VCaP (cell line): ENCODE measurements around the gene VASP.

ENCODE experiments used
- H3K27ac ChIP-seq: fragments of 450-650 bp; 2 replicates; pipeline ENCODE4 v1.5.1; 2017
- TF ChIP-seq, protein P1 (sequence below): fragments of 450-650 bp; conservative IDR thresholded peaks from 2 replicates; pipeline ENCODE4 v1.5.1; 2017; ENCODE audit warnings: mild to moderate bottlenecking, moderate library complexity

VASP gene

DNA sequence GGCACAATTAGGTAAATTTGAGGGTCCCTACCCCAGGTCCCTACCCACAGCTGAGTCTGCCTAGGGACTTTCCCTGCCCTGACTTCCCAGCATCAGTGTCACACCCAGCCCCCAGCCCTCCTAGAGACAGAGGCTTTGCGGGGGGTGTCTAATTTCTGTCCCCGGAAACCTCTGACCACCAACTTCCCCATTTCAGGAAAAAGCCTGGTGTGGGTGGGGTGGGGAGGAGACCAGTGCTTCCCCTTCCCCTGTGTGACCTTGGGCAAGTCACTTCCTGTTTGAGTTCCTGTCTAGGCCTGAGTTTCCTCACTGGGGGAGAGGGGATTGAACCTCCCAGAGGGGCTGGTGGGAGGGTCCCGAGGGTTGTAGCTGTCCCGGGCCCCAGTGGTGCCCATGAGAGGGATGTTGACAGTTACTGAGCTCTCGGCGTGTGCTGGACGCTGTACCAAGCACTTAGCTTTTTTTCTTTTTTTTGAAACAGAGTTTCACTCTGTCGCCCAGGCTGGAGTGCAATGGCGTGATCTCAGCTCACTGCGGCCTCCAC lies 7.9 kb downstream of the VASP start:
- H3K27ac ChIP-seq: no peak overlapping the region
- TF ChIP-seq, protein P1, sequence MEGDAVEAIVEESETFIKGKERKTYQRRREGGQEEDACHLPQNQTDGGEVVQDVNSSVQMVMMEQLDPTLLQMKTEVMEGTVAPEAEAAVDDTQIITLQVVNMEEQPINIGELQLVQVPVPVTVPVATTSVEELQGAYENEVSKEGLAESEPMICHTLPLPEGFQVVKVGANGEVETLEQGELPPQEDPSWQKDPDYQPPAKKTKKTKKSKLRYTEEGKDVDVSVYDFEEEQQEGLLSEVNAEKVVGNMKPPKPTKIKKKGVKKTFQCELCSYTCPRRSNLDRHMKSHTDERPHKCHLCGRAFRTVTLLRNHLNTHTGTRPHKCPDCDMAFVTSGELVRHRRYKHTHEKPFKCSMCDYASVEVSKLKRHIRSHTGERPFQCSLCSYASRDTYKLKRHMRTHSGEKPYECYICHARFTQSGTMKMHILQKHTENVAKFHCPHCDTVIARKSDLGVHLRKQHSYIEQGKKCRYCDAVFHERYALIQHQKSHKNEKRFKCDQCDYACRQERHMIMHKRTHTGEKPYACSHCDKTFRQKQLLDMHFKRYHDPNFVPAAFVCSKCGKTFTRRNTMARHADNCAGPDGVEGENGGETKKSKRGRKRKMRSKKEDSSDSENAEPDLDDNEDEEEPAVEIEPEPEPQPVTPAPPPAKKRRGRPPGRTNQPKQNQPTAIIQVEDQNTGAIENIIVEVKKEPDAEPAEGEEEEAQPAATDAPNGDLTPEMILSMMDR: no peak

DNA sequence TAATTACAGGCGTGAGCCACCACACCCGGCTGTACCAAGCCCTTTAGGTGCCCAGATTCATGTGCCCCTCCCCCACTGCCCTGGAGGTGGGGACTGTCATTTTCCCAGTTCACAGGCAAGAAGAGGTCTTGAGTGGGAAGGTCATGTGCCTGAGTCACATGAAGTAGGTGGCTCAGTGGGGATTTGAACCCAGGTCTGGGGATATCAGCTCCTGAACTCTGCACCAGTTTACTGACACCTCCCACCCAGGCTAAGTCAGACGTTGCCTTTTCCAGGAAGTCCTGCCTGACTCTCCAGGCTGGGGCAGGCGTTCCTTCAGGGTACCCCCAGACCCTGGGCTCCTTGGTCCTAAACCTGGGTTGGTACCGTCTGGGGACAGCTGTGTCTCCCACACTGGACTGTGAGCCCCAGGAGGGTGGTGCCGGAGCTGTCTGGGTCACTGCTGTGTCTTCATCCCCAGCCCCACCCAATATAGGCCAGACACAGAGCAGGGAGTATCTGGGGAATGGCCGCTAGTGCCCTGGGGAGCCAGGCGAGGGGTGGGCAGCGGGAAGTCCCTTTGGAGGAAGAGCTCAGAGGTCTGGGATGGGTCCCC lies 8.6 kb downstream of the VASP start:
- no peak overlapping the region for H3K27ac ChIP-seq
- TF ChIP-seq, protein P1: no peak

DNA sequence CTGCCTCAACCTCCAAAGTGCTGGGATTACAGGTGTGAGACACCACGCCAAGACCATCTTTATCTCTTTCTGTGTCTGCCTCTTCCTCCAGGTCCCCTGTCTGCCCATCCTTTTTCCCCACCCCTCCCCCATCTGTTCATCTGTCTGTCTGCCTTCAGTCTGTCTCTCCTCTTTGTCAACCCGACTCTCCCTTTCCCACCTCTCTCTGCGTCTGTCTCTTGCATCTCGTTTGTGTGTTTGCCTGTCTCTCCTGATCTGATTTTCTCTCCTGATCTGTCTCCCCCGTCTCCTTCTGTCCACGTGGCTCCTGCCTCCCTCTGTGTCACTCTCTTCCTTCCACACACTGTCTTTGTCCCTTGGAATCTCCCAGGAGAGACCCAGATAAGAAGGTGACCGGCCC lies 10.0 kb downstream of the VASP start:
- no peak overlapping the region for H3K27ac ChIP-seq
- TF ChIP-seq, protein P1: no peak

DNA sequence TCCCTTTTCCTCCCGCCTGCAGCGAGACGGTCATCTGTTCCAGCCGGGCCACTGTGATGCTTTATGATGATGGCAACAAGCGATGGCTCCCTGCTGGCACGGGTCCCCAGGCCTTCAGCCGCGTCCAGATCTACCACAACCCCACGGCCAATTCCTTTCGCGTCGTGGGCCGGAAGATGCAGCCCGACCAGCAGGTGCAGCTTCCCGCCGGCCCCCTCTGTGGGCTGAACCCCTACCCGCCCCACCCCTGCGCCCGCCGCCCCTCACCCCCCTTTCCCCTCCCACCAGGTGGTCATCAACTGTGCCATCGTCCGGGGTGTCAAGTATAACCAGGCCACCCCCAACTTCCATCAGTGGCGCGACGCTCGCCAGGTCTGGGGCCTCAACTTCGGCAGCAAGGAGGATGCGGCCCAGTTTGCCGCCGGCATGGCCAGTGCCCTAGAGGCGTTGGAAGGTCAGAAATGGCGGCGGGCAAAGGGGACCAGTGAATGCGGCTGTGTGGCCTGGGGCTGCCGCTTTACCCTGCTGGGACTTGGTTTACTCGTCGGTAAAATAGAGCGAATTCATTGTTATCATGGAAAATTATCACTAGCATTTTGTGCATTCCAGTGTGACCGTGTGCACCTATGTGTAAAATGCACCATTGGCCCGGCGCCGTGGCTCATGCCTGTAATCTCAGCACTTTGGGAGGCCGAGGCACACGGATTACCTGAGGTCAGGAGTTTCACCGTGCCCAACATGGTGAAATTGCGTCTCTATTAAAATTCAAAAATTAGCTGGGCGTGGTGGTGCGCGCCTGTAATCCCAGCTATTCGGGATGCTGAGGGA lies 10.6 kb downstream of the VASP start:
- TF ChIP-seq, protein P1: no peak
- no peak overlapping the region for H3K27ac ChIP-seq

DNA sequence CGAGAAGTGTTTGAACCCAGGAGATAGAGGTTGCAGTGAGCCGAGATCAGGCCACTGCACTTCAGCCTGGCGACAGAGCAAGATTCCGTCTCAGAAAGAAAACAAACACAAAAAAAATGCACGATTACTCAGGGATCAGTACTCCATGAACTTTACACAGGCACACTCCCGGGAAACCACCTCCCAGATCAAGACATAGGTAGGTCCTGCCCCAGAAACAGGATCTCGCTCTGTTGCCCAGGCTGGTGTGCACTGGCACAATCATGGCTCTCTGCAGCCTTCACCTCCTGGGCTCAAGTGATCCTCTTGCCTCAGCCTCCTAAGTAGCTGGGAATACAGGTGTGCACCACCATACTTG lies 11.2 kb downstream of the VASP start:
- no peak overlapping the region for H3K27ac ChIP-seq
- TF ChIP-seq, protein P1: no peak

DNA sequence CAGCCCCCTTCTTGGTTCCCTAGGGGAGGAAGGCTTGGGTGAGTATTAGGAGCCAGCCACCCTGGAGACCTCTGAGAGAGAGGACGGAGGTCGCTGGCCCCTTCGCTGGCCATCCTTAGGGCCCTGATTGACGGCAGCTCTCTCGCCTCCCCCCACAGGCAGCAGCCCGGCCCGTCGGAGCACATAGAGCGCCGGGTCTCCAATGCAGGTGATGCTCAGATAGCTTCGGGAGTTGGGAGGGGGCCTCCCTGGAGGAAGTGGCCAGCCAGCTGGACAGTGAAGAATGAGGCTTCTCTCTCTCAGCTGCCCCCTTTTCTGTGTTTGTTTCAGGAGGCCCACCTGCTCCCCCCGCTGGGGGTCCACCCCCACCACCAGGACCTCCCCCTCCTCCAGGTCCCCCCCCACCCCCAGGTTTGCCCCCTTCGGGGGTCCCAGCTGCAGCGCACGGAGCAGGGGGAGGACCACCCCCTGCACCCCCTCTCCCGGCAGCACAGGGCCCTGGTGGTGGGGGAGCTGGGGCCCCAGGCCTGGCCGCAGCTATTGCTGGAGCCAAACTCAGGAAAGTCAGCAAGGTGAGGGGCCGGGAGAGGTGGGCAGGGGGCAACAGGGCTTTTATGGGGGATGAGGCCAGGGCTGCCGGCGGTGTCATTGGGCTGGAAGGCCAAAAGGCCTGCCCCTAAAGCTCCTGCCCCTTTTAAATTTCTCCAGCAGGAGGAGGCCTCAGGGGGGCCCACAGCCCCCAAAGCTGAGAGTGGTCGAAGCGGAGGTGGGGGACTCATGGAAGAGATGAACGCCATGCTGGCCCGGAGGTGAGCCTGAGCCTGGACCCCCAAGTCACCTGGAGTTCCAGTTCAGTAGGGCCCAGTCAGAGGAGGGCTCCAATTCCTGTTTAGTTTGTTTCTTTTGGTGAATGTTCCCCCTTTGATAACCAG lies 15.0 kb downstream of the VASP start:
- TF ChIP-seq, protein P1: no peak
- no peak overlapping the region for H3K27ac ChIP-seq
